Thyroid gland (tissue), 4 donors: ENCODE measurements around the gene STXBP4. TPM values are rescaled to one million over a fixed set of nuclear protein-coding genes. Genes with fewer than 3 reads are reported as not detected.
A peak's percentile ranks its signal among the peaks of the same experiment; 100 is the strongest.

ENCODE experiments used
- DNase-seq, 2 donors: peaks; one replicate each; pipeline ENCODE4 v3.0.0-alpha.2; 2019
- H3K27ac ChIP-seq, 3 donors: fragments of 200-600 bp; sonication (generic); 1 replicate in 2 of 3; 2 replicates in 1 of 3; pipeline ENCODE4 v1.5.1; 2016 to 2019; ENCODE audit warnings: mild to moderate bottlenecking in 1 of 3, moderate library complexity in 1 of 3
- H3K27me3 ChIP-seq: fragments of 200-600 bp; sonication (generic); one replicate; pipeline ENCODE4 v1.5.1; 2019
- H3K36me3 ChIP-seq, 2 donors: fragments of 200-600 bp; sonication (generic); one replicate each; pipeline ENCODE4 v1.5.1; 2016 to 2019
- H3K4me1 ChIP-seq, 2 donors: fragments of 200-600 bp; sonication (generic); one replicate each; pipeline ENCODE4 v1.5.1; 2017 to 2019
- H3K4me3 ChIP-seq, 3 donors: fragments of 200-600 bp; sonication (generic); replicated peaks in 1 of 3; 1 replicate in 2 of 3; 2 replicates in 1 of 3; pipeline ENCODE4 v1.5.1; 2016; ENCODE audit warnings: mild to moderate bottlenecking in 1 of 3
- H3K9me3 ChIP-seq: fragments of 200-600 bp; sonication (generic); one replicate; pipeline ENCODE4 v1.5.1; 2017
- POLR2A ChIP-seq, 2 donors: fragments of 450-650 bp; IDR thresholded peaks; one replicate each; pipeline ENCODE4 v1.6.1; 2017; ENCODE audit warnings: antibody characterized with exemption in 2 of 2, mild to moderate bottlenecking in 2 of 2, moderate library complexity in 1 of 2
- WGBS, 2 donors: methylation state at CpG; one replicate each; pipeline ENCODE4 v1.1.5; 2017; 5-methylcytosine and 5-hydroxymethylcytosine counted together
- intact Hi-C: fragments of 100-400 bp; cut with DNase I; formaldehyde crosslinking; loops from one replicate; pipeline ENCODE4 v1.15.1; 2023
- total RNA-seq, 4 donors: library from RNA; depleted of rRNA; stranded (reverse); fragments of >200 nt; gene quantifications; one replicate each; pipeline ENCODE4 v1.2.3, GENCODE V29; 2016
- TF ChIP-seq, protein P1 (sequence below), 6 experiments: fragments of 200-600 bp in 3 of 6; fragments of 450-650 bp in 3 of 6; sonication (generic) in 3 of 6; IDR thresholded peaks; one replicate each; pipeline ENCODE4 v1.5.1; 2016 to 2019; ENCODE audit warnings: antibody characterized with exemption in 6 of 6, mild to moderate bottlenecking in 2 of 6, inconsistent platforms in 1 of 6, moderate library complexity in 1 of 6

The STXBP4 gene
- total RNA-seq, 4 donors from 2014 or later = 30.4 to 57.0 (median 52.8) TPM

DNA sequence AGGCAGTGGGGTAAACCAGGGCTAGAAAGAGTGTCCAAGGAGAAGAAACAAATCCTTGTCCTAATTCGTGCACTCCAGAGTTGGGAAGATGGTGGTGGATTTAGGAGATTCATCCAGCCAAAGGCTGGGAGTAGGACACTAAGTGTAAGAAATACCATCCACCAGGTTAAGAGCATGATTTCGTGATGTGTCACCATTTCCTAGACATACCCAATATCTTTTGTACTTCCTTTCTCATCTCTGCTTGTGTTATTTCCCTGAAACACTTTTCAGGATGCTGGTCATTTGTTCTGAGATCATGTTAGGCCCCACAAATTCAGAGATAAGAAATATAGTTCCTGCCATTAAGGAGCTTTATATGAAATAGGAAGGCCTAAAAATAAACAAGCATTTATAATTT is 189.9 kb downstream of the STXBP4 start:
- Histone ChIP-seq H3K27ac (peak overlapping the region; percentile 1 to 81 (median 72)), H3K4me3 (no peak overlapping the region), H3K9me3 (no peaks in the 10 kb centered on the region), H3K4me1 (peaks cover 39 to 48% of the 10 kb centered on the region in 2 donors), H3K27me3 (no peaks in the 10 kb centered on the region), H3K36me3 (no peaks in the 10 kb centered on the region)
- WGBS, 2 donors = 68 to 95% methylated on average over 2 of the region's 2 CpGs
- DNase-seq = no peak
- TF ChIP-seq POLR2A (IDR thresholded peaks at IDR 0.05) = no peak
- TF ChIP-seq, protein P1, sequence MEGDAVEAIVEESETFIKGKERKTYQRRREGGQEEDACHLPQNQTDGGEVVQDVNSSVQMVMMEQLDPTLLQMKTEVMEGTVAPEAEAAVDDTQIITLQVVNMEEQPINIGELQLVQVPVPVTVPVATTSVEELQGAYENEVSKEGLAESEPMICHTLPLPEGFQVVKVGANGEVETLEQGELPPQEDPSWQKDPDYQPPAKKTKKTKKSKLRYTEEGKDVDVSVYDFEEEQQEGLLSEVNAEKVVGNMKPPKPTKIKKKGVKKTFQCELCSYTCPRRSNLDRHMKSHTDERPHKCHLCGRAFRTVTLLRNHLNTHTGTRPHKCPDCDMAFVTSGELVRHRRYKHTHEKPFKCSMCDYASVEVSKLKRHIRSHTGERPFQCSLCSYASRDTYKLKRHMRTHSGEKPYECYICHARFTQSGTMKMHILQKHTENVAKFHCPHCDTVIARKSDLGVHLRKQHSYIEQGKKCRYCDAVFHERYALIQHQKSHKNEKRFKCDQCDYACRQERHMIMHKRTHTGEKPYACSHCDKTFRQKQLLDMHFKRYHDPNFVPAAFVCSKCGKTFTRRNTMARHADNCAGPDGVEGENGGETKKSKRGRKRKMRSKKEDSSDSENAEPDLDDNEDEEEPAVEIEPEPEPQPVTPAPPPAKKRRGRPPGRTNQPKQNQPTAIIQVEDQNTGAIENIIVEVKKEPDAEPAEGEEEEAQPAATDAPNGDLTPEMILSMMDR (IDR thresholded peaks at IDR 0.05) = no peak
- intact Hi-C loops = no loop called here

DNA sequence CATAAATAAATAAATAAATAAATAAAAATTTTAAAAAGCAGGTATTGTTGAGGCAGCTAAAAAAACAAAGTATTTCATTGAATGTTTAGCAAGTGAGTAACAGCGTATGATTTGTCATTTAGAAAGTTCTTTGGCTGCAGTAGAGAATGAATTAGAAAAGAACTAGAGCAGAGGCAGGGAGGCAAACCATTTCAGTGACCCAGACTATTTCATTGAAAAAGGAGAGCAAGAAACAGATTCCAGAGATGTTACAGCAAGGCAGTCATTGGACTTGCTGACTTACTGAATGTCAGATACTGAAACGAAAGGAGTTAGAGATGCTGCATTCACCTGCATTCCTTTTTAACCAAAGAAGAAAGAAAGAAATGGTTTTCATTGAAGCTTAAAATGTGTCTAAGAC is 190.7 kb downstream of the STXBP4 start:
- DNase-seq = no peak
- H3K27me3 ChIP-seq = no peaks in the 10 kb centered on the region
- H3K4me1 ChIP-seq = peaks cover 41 to 55% of the 10 kb centered on the region in 2 donors
- intact Hi-C loops = no loop called here
- H3K27ac ChIP-seq = peak overlapping the region in 1 of 3 donors; percentile 1
- H3K36me3 ChIP-seq = no peaks in the 10 kb centered on the region
- H3K4me3 ChIP-seq = no peak overlapping the region
- TF ChIP-seq, protein P1 (IDR thresholded peaks at IDR 0.05) = no peak
- no peak for TF ChIP-seq POLR2A (IDR thresholded peaks at IDR 0.05)
- WGBS, 2 donors = 92 to 94% methylated on average over 2 of the region's 2 CpGs
- H3K9me3 ChIP-seq = no peaks in the 10 kb centered on the region

DNA sequence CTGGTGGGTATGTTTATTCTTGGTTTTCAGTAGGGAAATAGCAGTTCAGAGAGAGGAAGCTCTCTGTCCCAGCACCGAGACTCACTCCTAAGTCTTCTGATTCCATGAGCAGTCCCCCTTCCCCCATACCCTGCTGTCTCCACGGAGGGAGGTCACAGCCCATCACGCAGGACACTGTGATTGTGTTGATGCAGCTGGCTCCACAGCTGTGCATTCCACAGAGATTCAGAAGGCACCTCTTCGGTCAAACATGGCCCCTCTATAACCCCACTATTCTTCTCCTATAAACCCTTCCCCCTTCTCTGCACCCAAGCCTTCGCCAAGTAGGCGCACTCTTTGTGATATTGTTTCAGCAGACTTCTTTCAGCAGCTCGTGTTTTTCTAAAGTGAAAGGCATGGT is 191.9 kb downstream of the STXBP4 start:
- intact Hi-C loops = no loop called here
- TF ChIP-seq POLR2A (IDR thresholded peaks at IDR 0.05) = no peak
- TF ChIP-seq, protein P1 (IDR thresholded peaks at IDR 0.05) = no peak

DNA sequence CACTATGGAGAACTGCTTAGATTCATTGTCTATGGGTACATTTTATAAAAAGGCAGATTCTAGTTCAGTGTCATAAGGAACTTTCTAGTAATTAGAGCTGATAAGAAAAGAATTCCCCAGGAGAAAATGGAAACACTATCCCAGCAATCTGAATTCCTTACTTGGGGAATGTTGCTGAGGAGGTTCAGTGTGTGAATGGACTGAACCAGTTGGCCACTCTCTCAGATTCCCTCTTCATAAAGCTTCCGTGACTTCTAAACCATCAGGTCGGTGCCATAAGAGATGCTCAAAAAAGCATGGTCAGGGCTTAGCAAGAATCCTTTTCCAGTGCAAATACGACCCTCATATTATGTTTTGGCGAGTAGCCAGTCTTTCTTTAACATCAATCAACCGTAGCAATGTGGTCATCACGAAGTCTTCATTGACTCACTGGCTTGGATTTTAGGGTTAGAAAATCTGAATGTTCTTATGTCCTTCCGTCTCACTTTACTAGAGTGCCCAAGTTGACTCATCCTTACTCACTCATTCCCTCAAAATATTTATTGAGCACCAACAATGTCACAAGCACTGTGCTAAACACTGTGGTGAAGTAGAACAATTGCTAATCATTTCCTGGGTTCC is 193.5 kb downstream of the STXBP4 start:
- 53 to 60% methylated on average over 7 of the region's 7 CpGs for WGBS, 2 donors
- Histone ChIP-seq H3K27ac (peak overlapping the region in 1 of 3 donors; percentile 13), H3K4me1 (peaks cover 23 to 36% of the 10 kb centered on the region in 2 donors), H3K9me3 (no peaks in the 10 kb centered on the region), H3K27me3 (no peaks in the 10 kb centered on the region), H3K36me3 (no peaks in the 10 kb centered on the region), H3K4me3 (no peak overlapping the region)
- TF ChIP-seq, protein P1 (IDR thresholded peaks at IDR 0.05) = no peak
- TF ChIP-seq POLR2A (IDR thresholded peaks at IDR 0.05) = no peak
- intact Hi-C loops = no loop called here
- DNase-seq = no peak

More for the DNA sequence above, 191.9 kb downstream of the STXBP4 start:
- H3K36me3 ChIP-seq = no peaks in the 10 kb centered on the region
- H3K27ac ChIP-seq = no peak overlapping the region
- no peaks in the 10 kb centered on the region for H3K27me3 ChIP-seq
- no peaks in the 10 kb centered on the region for H3K9me3 ChIP-seq
- no peak overlapping the region for H3K4me3 ChIP-seq
- peaks cover 37 to 48% of the 10 kb centered on the region in 2 donors for H3K4me1 ChIP-seq
- no peak for DNase-seq
- 93 to 96% methylated on average over 7 of the region's 7 CpGs for WGBS, 2 donors

DNA sequence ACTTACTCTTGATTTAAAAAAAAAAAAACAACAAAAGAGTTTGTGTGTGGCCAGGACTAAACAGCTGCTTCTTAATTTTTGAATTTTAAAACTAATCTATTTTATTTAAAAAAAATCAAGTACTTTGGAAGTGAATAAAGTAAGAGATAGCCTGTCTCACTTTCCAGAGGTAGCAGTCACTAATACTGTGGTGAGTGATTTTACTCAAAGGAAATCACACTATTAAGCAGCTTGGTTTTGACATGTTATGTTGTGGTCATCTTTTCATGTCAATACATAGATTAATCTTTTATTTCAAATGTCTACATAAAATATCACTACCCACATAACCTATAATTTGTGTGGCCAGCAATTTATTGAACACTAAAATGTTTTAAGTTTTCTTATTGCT is 194.0 kb downstream of the STXBP4 start:
- Histone ChIP-seq H3K9me3 (no peaks in the 10 kb centered on the region), H3K27me3 (no peaks in the 10 kb centered on the region), H3K4me3 (no peak overlapping the region), H3K27ac (no peak overlapping the region), H3K36me3 (no peaks in the 10 kb centered on the region), H3K4me1 (peaks cover 20 to 33% of the 10 kb centered on the region in 2 donors)
- TF ChIP-seq, protein P1 (IDR thresholded peaks at IDR 0.05) = no peak
- TF ChIP-seq POLR2A (IDR thresholded peaks at IDR 0.05) = no peak
- intact Hi-C loops = no loop called here
- no peak for DNase-seq
